GM13977 (cell line): ENCODE measurements around the gene LOXHD1.

Experiments
- DNase-seq: peaks from one replicate; pipeline ENCODE4 v3.0.0; 2012; ENCODE audit warnings: low spot score
- in situ Hi-C: fragments of 300-500 bp; cut with MboI; formaldehyde crosslinking; loops from one replicate; pipeline ENCODE4 v1.12.0; 2022; ENCODE audit warnings: low sequenced_read_pairs, low pct_unique_long_range_greater_than_20kb, mixed read lengths, inconsistent platforms; ENCODE audit not compliant: unreplicated experiment
- TF ChIP-seq, protein P1 (sequence below): IDR thresholded peaks from 2 replicates; pipeline ENCODE4 v1.5.1; 2012; ENCODE audit warnings: mild to moderate bottlenecking, control low read depth; ENCODE audit not compliant: insufficient read depth; ENCODE audit errors: extremely low read depth, missing control alignments

LOXHD1 gene

DNA sequence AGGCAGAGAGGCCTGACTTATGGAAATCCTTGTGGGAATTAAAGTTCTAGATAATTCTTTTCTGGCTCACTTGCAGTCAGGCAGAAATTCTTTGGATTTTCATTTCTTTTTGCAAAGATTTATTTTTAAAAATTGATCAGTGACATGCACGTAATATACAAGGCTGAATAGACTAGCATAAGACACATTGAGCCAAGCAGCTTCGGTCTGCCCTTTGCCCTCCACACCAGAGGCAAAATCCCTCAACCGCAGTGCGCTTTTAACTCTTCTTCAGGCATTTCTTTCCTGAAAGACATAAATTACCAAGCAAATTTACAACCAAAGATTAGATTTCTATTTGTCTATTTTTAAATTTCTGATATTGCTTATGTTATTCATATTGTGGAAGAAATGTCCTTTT lies 227.9 kb downstream of the LOXHD1 start:
- in situ Hi-C loops = no loop called here
- no peak for DNase-seq
- TF ChIP-seq, protein P1, sequence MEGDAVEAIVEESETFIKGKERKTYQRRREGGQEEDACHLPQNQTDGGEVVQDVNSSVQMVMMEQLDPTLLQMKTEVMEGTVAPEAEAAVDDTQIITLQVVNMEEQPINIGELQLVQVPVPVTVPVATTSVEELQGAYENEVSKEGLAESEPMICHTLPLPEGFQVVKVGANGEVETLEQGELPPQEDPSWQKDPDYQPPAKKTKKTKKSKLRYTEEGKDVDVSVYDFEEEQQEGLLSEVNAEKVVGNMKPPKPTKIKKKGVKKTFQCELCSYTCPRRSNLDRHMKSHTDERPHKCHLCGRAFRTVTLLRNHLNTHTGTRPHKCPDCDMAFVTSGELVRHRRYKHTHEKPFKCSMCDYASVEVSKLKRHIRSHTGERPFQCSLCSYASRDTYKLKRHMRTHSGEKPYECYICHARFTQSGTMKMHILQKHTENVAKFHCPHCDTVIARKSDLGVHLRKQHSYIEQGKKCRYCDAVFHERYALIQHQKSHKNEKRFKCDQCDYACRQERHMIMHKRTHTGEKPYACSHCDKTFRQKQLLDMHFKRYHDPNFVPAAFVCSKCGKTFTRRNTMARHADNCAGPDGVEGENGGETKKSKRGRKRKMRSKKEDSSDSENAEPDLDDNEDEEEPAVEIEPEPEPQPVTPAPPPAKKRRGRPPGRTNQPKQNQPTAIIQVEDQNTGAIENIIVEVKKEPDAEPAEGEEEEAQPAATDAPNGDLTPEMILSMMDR = no peak

DNA sequence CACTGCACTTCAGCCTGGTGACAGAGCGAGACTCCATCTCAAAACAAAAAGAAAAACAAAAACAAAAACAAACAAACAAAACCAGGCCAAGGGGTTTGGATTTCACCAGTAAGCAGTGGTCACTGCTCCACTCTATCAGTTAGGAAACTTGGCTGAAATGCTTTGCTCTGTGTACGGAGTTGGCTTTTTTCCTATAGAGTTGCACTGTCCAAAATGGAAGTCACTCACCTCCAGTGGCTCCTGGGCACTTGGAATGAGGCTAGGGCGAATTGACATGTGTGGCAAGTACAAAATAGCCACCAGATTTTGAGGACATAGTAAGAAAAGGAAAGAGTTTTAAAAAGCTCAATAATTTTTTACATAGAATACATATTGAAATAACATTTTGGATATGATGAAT lies 228.7 kb downstream of the LOXHD1 start:
- TF ChIP-seq, protein P1 = no peak
- in situ Hi-C loops = no loop called here
- DNase-seq = no peak

DNA sequence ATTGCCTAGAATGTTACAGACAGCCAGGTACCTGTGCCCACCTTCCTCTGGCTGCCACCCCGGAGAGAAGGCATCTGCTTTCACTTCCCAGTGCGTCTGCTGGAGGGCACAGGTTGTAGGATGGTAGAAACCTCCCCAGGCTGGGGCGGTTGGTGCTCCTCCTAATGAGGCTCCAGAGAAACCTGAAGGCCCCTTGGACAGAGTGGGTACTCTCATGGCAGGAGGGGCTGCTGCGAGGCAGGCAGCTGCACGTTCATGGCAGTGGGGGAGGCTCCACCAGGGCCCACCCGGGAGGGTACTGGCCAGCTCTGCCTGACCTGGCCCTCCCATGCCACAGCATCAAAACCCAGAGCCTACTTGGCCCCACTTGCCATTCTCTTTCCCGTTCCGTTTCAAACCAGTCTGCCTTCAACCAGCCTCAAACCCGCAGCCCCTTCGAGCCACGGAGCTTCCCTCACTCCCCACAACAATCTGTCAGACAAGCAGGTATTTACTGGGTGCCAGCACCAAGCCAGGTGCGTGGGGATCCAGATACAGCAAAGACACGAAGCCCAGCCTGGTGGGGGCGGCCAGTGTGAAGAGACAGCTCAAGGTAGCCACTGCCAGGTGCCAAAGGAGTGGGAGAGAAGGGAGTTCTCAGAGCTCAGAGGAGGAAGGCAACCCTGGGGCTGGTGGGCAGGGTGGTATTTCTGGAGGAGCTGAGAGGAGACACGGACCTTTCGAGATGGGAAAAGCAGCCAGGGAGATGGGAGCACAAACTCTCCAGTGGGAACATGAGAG lies 229.6 kb downstream of the LOXHD1 start:
- TF ChIP-seq, protein P1 = no peak
- no peak for DNase-seq
- in situ Hi-C loops = no loop called here
